ENCODE results near the gene JAK1.

The JAK1 gene

GRCh38 chr1:64874666-64875065 is 91.7 kb downstream of the JAK1 start:
- Histone ChIP-seq H3K36me3 (ENCODE audit: insufficient read depth, low read length) (peaks cover 94% of the 10 kb centered on the region), H2AFZ (ENCODE audit: low read length) (no peak overlapping the region), H3K4me3 (ENCODE audit: low read length, poor library complexity, severe bottlenecking) (no peak overlapping the region), H3K4me2 (ENCODE audit: low read depth, low read length, poor library complexity, severe bottlenecking) (no peak overlapping the region), H4K20me1 (ENCODE audit: insufficient read depth, low read length, poor library complexity, severe bottlenecking) (peaks cover 7% of the 10 kb centered on the region), H3F3A (ENCODE audit: low read depth) (no peaks in the 10 kb centered on the region), H3K79me2 (ENCODE audit: insufficient read depth, low read length) (peaks cover 4% of the 10 kb centered on the region; the same call in 1 of the 2 replicates), H3K9ac (ENCODE audit: low read depth, low read length, poor library complexity, severe bottlenecking) (no peak overlapping the region), H3K27me3 (ENCODE audit: insufficient read depth, low read length, poor library complexity, severe bottlenecking) (no peaks in the 10 kb centered on the region), H3K9me3 (ENCODE audit: insufficient read depth, low read depth, low read length) (no peaks in the 10 kb centered on the region), H3K4me1 (ENCODE audit: insufficient read depth, low read length, poor library complexity, severe bottlenecking) (peaks cover 10% of the 10 kb centered on the region), H3K9me2 (replicated peaks; ENCODE audit: low read depth, low read length) (no peaks in the 10 kb centered on the region)
- TF ChIP-seq CTCF (conservative IDR thresholded peaks at IDR 0.05; ENCODE audit: low read length) (no peak), EZH2phosphoT487 (IDR thresholded peaks at IDR 0.05; ENCODE audit: borderline replicate concordance) (no peak)

GRCh38 chr1:64873576-64873975 is 92.8 kb downstream of the JAK1 start:
- no peak overlapping the region for H2AFZ ChIP-seq (ENCODE audit: low read length)
- no peak overlapping the region for H3K4me3 ChIP-seq (ENCODE audit: low read length, poor library complexity, severe bottlenecking)
- no peak overlapping the region for H3K4me2 ChIP-seq (ENCODE audit: low read depth, low read length, poor library complexity, severe bottlenecking)
- no peak overlapping the region for H3K9ac ChIP-seq (ENCODE audit: low read depth, low read length, poor library complexity, severe bottlenecking)
- H3K79me2 ChIP-seq (ENCODE audit: insufficient read depth, low read length), result peaks cover 4% of the 10 kb centered on the region; the same call in 1 of the 2 replicates
- H4K20me1 ChIP-seq (ENCODE audit: insufficient read depth, low read length, poor library complexity, severe bottlenecking), result peaks cover 7% of the 10 kb centered on the region
- no peak for TF ChIP-seq CTCF (conservative IDR thresholded peaks at IDR 0.05; ENCODE audit: low read length)
- no peak for TF ChIP-seq EZH2phosphoT487 (IDR thresholded peaks at IDR 0.05; ENCODE audit: borderline replicate concordance)
- no peaks in the 10 kb centered on the region for H3K27me3 ChIP-seq (ENCODE audit: insufficient read depth, low read length, poor library complexity, severe bottlenecking)
- no peaks in the 10 kb centered on the region for H3K9me3 ChIP-seq (ENCODE audit: insufficient read depth, low read depth, low read length)
- peaks cover 10% of the 10 kb centered on the region for H3K4me1 ChIP-seq (ENCODE audit: insufficient read depth, low read length, poor library complexity, severe bottlenecking)
- H3K36me3 ChIP-seq (ENCODE audit: insufficient read depth, low read length), result peaks cover 96% of the 10 kb centered on the region
- H3F3A ChIP-seq (ENCODE audit: low read depth), result no peaks in the 10 kb centered on the region
- H3K9me2 ChIP-seq (replicated peaks; ENCODE audit: low read depth, low read length), result no peaks in the 10 kb centered on the region

GRCh38 chr1:64872067-64872466 is 94.3 kb downstream of the JAK1 start:
- Histone ChIP-seq H3K9ac (ENCODE audit: low read depth, low read length, poor library complexity, severe bottlenecking) (no peak overlapping the region), H3K36me3 (ENCODE audit: insufficient read depth, low read length) (peaks cover 96% of the 10 kb centered on the region), H3K27me3 (ENCODE audit: insufficient read depth, low read length, poor library complexity, severe bottlenecking) (no peaks in the 10 kb centered on the region), H3K4me1 (ENCODE audit: insufficient read depth, low read length, poor library complexity, severe bottlenecking) (peaks cover 2% of the 10 kb centered on the region), H4K20me1 (ENCODE audit: insufficient read depth, low read length, poor library complexity, severe bottlenecking) (peaks cover 6% of the 10 kb centered on the region), H3F3A (ENCODE audit: low read depth) (no peaks in the 10 kb centered on the region), H3K4me3 (ENCODE audit: low read length, poor library complexity, severe bottlenecking) (no peak overlapping the region), H3K4me2 (ENCODE audit: low read depth, low read length, poor library complexity, severe bottlenecking) (no peak overlapping the region), H3K9me2 (replicated peaks; ENCODE audit: low read depth, low read length) (no peaks in the 10 kb centered on the region), H2AFZ (ENCODE audit: low read length) (no peak overlapping the region), H3K9me3 (ENCODE audit: insufficient read depth, low read depth, low read length) (no peaks in the 10 kb centered on the region), H3K79me2 (ENCODE audit: insufficient read depth, low read length) (peaks cover 4% of the 10 kb centered on the region; the same call in 1 of the 2 replicates)
- no peak for TF ChIP-seq CTCF (conservative IDR thresholded peaks at IDR 0.05; ENCODE audit: low read length)
- TF ChIP-seq EZH2phosphoT487 (IDR thresholded peaks at IDR 0.05; ENCODE audit: borderline replicate concordance), result no peak

Data from Loucy (cell line).